Kidney (tissue), 14 donors: ENCODE results near the gene SDR9C7. TPM values are rescaled to one million over a fixed set of nuclear protein-coding genes. Genes with fewer than 3 reads are reported as not detected.

Experiments used
- DNase-seq, 5 donors: peaks; one replicate each; pipeline ENCODE4 v3.0.0-alpha.2; 2013 to 2020
- FAIRE-seq: peaks from 2 replicates; lab custom pipeline; 2012; peaks lifted over from hg19 to GRCh38; lab: Jason Lieb, UNC
- H3K27ac ChIP-seq, 2 donors: one replicate each; pipeline ENCODE4 v1.7.0; 2013; ENCODE audit warnings: low read depth in 2 of 2, low read length in 2 of 2, inconsistent platforms in 1 of 2
- H3K27me3 ChIP-seq: one replicate; pipeline ENCODE4 v1.7.1; 2013; ENCODE audit warnings: low read length, inconsistent platforms; ENCODE audit not compliant: control insufficient read depth, insufficient read depth
- H3K36me3 ChIP-seq, 3 donors: one replicate each; pipeline versions ENCODE4 v1.7.0 to v1.7.1; 2013; ENCODE audit warnings: low read length in 3 of 3, control low read depth in 1 of 3, inconsistent platforms in 1 of 3; ENCODE audit not compliant: insufficient read depth in 3 of 3, control insufficient read depth in 2 of 3
- H3K4me1 ChIP-seq, 3 donors: one replicate each; pipeline versions ENCODE4 v1.7.0 to v1.7.1; 2013; ENCODE audit warnings: low read length in 3 of 3, inconsistent platforms in 1 of 3, low read depth in 1 of 3; ENCODE audit not compliant: control insufficient read depth in 2 of 3, insufficient read depth in 2 of 3
- H3K4me3 ChIP-seq, 3 donors: one replicate each; pipeline versions ENCODE4 v1.7.0 to v1.8.1; 2013; ENCODE audit warnings: low read length in 3 of 3, control low read depth in 1 of 3, inconsistent platforms in 1 of 3
- H3K9ac ChIP-seq, 3 donors: one replicate each; pipeline versions ENCODE4 v1.7.0 to v1.7.1; 2013; ENCODE audit warnings: low read length in 3 of 3, control low read depth in 1 of 3, inconsistent platforms in 1 of 3
- H3K9me3 ChIP-seq, 3 donors: one replicate each; pipeline versions ENCODE4 v1.7.0 to v1.7.1; 2013; ENCODE audit warnings: low read length in 3 of 3, control low read depth in 1 of 3, inconsistent platforms in 1 of 3; ENCODE audit not compliant: control insufficient read depth in 2 of 3, insufficient read depth in 1 of 3
- intact Hi-C: fragments of 100-400 bp; cut with DNase I; formaldehyde crosslinking; loops from one replicate; pipeline ENCODE4 v1.11.1; 2022
- polyA plus RNA-seq: library from polyadenylated mRNA; stranded (reverse); fragments of 350-450 nt; fragmentation: Illumina TruSeq; extraction: RNeasy Lipid Tissue Mini Kit (QIAGEN cat#74804); gene quantifications from one replicate; pipeline ENCODE4 v1.2.3, GENCODE V29; 2014; ENCODE audit warnings: low read depth, low replicate concordance; ENCODE audit not compliant: insufficient read depth
- total RNA-seq: library from RNA; stranded (reverse); fragmentation: NEBNext Ultra II Directional; extraction: Animal tissue kit (Norgen Biotek cat#: 25700); gene quantifications from one replicate; pipeline ENCODE4 v1.2.1, GENCODE V29; 2021
- TF ChIP-seq, protein P1 (sequence below): IDR thresholded peaks from 3 replicates; pipeline ENCODE4 v1.5.1; 2012; ENCODE audit warnings: mild to moderate bottlenecking, moderate library complexity, borderline replicate concordance; ENCODE audit not compliant: insufficient read depth; ENCODE audit errors: extremely low read depth
- donor health status: control.
- donor health status: control.
- donor health status: control.
- donor health status: control.
- donor health status: control.
- donor health status: DM: yes; HTN: yes; CAD: no.
- donor health status: Normal renal cell carcinoma (clear cell type).

Gene SDR9C7
- total and polyA plus RNA-seq, 2 donors from 2014 or later: not detected

- intact Hi-C loops: no loop called here
- no peaks in the 10 kb centered on the region for H3K9me3 ChIP-seq
- no peak overlapping the region for H3K27ac ChIP-seq
- H3K36me3 ChIP-seq: no peaks in the 10 kb centered on the region
- FAIRE-seq (no peak), DNase-seq (no peak)
- no peak overlapping the region for H3K9ac ChIP-seq
- TF ChIP-seq, protein P1, sequence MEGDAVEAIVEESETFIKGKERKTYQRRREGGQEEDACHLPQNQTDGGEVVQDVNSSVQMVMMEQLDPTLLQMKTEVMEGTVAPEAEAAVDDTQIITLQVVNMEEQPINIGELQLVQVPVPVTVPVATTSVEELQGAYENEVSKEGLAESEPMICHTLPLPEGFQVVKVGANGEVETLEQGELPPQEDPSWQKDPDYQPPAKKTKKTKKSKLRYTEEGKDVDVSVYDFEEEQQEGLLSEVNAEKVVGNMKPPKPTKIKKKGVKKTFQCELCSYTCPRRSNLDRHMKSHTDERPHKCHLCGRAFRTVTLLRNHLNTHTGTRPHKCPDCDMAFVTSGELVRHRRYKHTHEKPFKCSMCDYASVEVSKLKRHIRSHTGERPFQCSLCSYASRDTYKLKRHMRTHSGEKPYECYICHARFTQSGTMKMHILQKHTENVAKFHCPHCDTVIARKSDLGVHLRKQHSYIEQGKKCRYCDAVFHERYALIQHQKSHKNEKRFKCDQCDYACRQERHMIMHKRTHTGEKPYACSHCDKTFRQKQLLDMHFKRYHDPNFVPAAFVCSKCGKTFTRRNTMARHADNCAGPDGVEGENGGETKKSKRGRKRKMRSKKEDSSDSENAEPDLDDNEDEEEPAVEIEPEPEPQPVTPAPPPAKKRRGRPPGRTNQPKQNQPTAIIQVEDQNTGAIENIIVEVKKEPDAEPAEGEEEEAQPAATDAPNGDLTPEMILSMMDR: no peak
- H3K27me3 ChIP-seq: no peaks in the 10 kb centered on the region
- no peaks in the 10 kb centered on the region for H3K4me1 ChIP-seq
- H3K4me3 ChIP-seq: no peak overlapping the region
Observed at GRCh38 chr12:56932867-56933266, 1.3 kb downstream of the SDR9C7 start.

GRCh38 chr12:56932146-56932545 lies 2.1 kb downstream of the SDR9C7 start:
- Histone ChIP-seq H3K4me1 (no peaks in the 10 kb centered on the region), H3K27me3 (no peaks in the 10 kb centered on the region), H3K9ac (no peak overlapping the region), H3K27ac (no peak overlapping the region), H3K4me3 (no peak overlapping the region), H3K9me3 (no peaks in the 10 kb centered on the region), H3K36me3 (no peaks in the 10 kb centered on the region)
- intact Hi-C loops: no loop called here
- DNase-seq: peak in 1 of 5 donors; percentile 2
- no peak for FAIRE-seq
- TF ChIP-seq, protein P1: no peak

- H3K9ac ChIP-seq: no peak overlapping the region
- no peaks in the 10 kb centered on the region for H3K27me3 ChIP-seq
- no peaks in the 10 kb centered on the region for H3K36me3 ChIP-seq
- DNase-seq (peak in 4 of 5 donors; percentile 23 to 80 (median 44)), FAIRE-seq (no peak)
- TF ChIP-seq, protein P1: no peak
- no peak overlapping the region for H3K4me3 ChIP-seq
- intact Hi-C loops: no loop called here
- no peaks in the 10 kb centered on the region for H3K9me3 ChIP-seq
- H3K4me1 ChIP-seq: no peaks in the 10 kb centered on the region
- no peak overlapping the region for H3K27ac ChIP-seq
Observed at GRCh38 chr12:56931474-56931978, 2.7 kb downstream of the SDR9C7 start.

DNA sequence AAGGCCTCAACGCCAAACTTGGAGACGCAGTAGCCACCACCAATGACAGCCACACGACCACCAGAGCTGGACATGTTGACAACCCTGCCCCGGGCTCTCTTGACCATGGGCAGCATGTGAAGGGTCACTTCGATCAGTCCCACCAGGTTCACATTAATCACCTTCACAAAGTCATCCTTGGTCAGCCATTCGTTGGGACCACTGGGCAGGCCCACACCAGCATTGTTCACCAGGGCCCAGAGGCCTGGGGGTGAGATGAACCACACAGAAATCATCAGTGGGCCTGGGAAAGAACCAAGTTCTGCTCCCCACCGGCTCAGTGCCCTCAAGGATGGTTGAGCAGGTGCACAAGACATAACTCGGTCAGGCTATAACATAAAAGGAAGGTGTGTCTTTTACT lies 4.0 kb downstream of the SDR9C7 start:
- Histone ChIP-seq H3K27ac (no peak overlapping the region), H3K27me3 (no peaks in the 10 kb centered on the region), H3K4me3 (no peak overlapping the region), H3K9ac (no peak overlapping the region), H3K9me3 (no peaks in the 10 kb centered on the region), H3K4me1 (no peaks in the 10 kb centered on the region), H3K36me3 (no peaks in the 10 kb centered on the region)
- TF ChIP-seq, protein P1: no peak
- intact Hi-C loops: no loop called here
- no peak for FAIRE-seq
- peak in 1 of 5 donors; percentile 15 for DNase-seq
